GM12873 (cell line): ENCODE results near the gene SENP3.

Experiments
- TF ChIP-seq, protein P1 (sequence below): IDR thresholded peaks from 2 replicates; pipeline ENCODE4 v1.5.1; 2012; ENCODE audit warnings: low read depth, mild to moderate bottlenecking, moderate library complexity, low read length, control low read depth; ENCODE audit not compliant: insufficient read depth; ENCODE audit errors: missing control alignments

Gene SENP3

DNA sequence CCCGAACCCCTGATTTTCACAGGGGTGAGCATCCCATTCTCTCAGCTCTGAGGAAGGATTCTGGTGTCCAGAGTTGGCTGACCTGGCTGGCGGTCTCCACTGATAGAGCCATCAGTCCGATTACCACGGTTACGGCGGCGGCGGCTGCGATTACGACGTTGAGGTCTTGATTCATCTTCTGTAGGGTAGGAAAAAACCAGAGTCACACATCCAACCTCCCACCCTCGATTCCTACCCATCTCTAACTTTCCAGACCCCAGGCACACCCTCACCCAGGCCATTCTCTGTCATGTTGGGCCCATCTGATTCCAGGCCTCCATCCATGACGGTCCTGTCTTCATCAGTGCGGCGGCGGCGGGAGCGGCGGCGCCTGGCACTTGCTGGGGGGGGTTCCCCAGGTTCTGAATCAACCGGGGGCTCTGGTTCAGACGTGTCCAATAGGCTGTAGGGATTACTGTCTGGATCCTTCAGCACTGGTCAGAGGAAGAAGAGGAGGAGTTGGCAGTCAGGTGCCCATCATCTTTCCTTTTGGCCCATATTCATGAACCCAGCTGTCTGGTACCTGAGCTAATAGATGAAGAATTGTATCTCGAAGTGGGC is 30.8 kb downstream of the SENP3 start:
- TF ChIP-seq, protein P1, sequence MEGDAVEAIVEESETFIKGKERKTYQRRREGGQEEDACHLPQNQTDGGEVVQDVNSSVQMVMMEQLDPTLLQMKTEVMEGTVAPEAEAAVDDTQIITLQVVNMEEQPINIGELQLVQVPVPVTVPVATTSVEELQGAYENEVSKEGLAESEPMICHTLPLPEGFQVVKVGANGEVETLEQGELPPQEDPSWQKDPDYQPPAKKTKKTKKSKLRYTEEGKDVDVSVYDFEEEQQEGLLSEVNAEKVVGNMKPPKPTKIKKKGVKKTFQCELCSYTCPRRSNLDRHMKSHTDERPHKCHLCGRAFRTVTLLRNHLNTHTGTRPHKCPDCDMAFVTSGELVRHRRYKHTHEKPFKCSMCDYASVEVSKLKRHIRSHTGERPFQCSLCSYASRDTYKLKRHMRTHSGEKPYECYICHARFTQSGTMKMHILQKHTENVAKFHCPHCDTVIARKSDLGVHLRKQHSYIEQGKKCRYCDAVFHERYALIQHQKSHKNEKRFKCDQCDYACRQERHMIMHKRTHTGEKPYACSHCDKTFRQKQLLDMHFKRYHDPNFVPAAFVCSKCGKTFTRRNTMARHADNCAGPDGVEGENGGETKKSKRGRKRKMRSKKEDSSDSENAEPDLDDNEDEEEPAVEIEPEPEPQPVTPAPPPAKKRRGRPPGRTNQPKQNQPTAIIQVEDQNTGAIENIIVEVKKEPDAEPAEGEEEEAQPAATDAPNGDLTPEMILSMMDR: no peak

DNA sequence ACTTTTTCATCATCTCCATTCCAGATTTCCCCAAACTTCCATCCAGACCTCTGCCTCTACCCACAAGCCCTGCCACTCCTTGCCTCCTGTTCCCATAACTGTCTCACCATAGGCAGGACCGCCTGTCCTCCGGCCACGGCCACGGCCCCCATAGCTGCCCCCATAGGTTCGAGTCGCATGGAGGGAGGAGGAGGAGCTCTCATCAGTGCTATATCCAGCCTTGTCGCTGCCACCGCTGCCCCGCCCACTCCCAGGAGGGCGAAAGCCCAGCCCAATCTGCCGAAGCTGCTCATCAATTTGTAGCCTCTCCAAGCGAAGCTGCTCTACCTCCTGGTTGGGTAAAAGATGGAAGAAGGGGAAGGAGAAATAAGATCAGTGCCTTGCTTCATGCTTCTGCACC is 31.6 kb downstream of the SENP3 start:
- TF ChIP-seq, protein P1: no peak

DNA sequence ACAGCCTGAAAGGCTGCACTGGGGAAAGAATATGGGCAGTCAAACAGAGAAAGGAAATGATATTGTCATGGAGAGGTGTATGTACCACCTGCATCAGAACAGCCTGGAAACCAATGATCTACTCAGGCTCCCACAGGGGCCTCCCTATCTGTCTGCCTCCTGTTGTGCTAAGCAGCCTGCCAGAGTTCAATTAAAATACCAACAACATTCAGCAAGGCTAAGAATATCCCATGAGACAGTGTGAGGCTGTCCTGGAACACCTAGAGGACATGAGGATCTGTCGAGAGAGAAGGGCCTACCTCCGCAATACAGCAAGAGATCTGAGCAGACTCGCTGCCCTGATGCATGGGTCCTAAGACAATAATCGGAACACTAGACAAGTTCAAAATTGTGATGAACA is 44.6 kb downstream of the SENP3 start:
- TF ChIP-seq, protein P1: no peak

- TF ChIP-seq, protein P1: no peak
Measured at GRCh38 chr17:7610641-7611040, 48.9 kb downstream of the SENP3 start.

- TF ChIP-seq, protein P1: no peak
Measured at GRCh38 chr17:7611635-7612293, 50.0 kb downstream of the SENP3 start.

DNA sequence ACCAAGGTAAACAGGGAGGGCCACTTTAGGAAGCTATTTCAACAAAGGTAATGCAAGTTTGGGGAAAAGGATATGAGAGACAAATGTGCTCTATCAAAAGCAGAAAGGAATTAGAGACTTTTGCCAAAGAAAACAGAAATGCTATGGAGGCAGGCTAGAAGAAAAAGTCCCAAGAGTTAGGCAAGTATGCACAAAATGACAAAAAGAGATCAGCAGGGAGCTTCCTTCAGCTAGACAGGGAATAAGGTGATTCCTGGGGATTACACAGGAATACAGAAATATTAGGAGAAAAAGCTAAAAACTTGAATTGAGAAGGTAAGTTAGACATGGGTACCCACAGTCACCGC is 50.5 kb downstream of the SENP3 start:
- TF ChIP-seq, protein P1: no peak

DNA sequence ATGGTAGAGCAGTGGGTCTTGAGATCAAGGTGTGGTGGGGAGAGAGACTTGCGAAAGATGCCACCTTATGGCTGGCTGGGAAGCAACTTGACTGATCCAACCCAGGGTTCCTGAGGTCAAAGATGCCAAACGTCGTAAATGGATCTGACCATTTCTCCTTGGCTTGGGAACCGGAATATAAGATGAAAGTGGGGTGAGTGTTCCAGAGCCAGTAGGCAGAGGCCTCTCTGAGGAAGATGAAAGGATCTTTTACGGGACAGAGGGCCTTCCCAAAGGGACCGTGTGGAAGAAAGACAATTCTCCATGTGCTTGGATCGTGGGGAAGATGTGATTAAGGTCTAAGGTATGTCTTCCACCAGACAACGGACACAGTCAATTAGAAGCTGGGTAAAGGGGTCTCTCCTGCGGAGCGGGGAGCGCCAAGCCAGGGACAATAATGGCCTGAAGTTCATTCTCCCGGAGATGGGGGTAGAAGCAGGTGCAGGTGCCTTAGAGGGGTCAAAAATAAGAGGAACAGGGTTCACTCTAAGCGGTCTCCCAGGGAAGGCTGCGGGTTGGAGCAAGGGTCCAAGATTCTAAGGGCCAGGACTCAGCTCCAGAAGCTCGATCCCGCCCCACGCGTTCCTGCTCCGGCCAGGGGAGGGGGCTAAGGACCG is 52.2 kb downstream of the SENP3 start:
- TF ChIP-seq, protein P1: no peak
